ENCODE results near the gene GNL3.
A peak's percentile ranks its signal among the peaks of the same experiment; 100 is the strongest.
"Not testable (repeated sequence)": the region's sequence is repeated elsewhere in the genome, so short reads cannot be mapped to it uniquely, and the experiment has no call there.

Gene GNL3

GRCh38 chr3:52685709-52686691 is at the start of gene GNL3, which contains the start of gene PBRM1:
TSS of gene GNL3 (plus strand) at chr3:52686032. CDS start at chr3:52686093, 61 bp downstream.
TSS of gene PBRM1 (minus strand) at chr3:52685913.
- DNase-seq, result peak; percentile 93

- DNase-seq, result no peak
These were observed 49.2 kb upstream of the GNL3 start for GRCh38 chr3:52636673-52637072.

- no peak for DNase-seq
These were observed 40.3 kb upstream of the GNL3 start for GRCh38 chr3:52645549-52645948.

- no peak for DNase-seq
These were observed 36.2 kb upstream of the GNL3 start for GRCh38 chr3:52649461-52650210.

DNA sequence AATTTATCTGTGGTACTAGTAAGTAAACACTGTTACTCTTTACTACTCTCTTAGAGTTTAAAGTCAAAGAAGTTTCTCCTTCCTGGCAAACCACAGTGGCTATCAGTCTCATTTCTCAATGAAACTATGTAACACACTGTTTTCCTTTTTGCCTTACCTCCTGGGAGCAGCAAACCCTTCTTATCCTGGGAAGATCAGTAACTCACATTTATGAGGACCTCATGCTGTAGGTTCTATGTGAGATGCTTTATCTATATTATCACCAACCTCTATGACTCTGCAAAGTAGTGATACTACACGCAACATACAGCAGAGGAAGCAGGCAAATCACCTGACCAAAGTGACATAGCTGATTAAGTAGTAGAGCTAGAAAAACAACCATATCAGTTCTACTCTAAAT is 35.4 kb upstream of the GNL3 start:
- no peak for DNase-seq

GRCh38 chr3:52651592-52651991 is 34.2 kb upstream of the GNL3 start:
- no peak for DNase-seq

DNA sequence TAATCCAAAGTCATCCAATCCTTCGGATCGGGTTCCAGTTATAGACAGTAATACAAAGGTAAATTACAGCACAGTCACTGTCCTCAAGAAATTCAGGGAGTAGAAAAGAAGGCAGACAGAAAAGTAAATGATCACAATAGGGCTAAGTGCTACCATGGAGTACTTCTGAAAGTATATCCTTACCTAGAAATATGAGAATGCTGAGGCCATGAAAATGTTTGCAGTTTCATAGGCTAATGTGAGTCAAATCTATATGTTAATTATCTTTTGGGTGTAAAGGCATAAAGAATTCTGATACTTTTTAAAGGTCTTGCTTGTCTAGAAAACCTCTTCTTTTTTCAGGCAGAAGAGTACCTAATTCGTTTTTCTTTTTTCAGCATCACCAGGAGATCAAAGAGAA is 29.9 kb upstream of the GNL3 start:
- no peak for DNase-seq

DNA sequence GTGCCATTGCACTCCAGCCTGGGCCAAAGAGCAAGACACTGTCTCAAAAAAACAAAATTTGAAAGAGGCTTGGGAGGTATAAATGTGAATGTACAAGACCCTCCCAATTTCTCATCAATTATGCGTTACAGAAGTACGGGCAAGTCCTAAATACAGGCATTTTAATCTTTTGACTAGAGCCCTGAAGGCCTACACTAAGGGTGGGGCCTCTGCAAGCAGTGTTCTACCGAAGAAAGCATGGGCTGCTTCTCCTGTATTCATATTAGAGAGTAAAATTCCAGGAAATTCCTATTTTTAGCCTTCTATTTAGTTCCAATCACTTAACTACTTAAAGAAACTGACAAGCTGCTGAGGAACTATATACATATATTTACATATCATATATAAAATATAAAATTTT is 25.8 kb upstream of the GNL3 start:
- DNase-seq, result no peak

DNA sequence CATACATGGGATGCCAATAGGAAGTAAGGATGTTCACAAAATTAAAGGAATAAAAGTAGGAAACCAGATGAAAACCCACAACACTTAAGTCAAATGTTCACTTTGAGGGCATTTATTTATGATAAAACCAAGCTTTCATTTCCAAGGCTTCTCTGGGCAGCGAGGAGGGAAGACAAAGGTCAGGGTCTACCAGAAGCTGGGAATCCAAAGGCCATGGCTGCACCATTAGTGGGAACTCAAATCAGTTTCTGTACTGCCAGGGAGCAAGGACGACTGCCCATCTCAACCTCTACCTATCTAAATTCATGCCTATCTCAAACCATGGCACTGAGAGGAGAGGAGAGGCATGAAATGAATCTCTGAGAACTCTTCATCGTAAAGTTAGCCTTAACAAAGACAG is 22.7 kb upstream of the GNL3 start:
- no peak for DNase-seq

DNA sequence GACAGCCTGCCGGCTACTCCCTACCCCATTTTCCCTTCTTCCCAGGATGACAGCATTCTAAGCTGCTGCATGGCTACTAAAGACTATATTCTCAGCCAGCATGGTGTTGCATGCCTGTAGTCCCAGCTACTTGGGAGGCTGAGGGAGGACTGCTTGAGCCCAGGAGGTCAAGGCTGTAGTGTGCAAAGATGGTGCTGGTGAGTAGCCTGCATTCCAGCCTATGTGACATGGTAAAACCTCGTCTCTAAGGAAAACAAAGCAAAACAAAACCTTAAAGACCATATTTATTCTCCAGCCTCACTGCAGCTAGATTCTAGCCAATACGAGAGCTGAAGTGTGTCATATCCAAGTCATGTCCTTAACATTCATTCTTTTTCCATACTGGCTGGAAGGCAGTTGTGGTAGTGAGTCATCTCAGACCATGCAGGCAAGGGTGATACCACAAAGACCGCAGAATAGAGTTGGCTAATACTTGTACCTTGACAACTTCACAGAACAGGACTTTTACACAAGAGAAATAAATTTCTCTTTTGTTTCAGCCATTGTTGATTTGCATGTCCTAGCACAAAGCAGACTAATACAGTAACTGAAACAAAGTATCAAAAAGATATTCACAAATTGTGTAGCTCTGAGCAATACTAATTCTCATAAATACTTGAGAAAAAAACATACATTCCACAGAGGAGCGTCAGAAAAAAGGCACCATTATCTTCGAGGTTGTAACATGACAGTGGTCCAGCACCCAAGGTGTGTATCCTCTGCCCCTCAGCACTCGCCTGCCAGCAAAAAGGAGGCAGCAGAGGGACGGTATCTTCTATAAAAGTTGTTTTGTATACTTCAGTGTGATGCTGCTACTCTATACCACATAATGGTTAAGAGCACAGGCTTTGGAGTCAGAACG is 15.0 kb upstream of the GNL3 start:
- peak; percentile 42 for DNase-seq

- no peak for DNase-seq
These were observed 14.2 kb upstream of the GNL3 start for GRCh38 chr3:52671676-52672075.

DNA sequence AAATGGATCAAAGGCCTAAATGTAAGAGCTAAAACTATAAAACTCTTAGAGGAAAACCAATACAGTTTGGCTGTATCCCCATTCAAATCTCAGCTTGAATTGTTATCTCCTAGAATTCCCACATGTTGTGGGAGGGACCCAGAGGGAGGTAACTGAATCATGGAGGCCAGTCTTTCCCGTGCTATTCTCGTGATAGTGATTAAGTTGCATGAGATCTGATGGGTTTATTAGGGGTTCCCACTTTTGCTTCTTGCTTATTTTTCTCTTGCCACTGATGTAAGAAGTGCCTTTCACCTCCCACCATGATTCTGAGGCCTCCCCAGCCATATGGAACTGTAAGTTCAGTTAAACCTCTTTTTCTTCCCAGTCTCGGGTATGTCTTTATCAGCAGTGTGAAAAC is 9.6 kb upstream of the GNL3 start:
- DNase-seq, result not testable (repeated sequence)

DNA sequence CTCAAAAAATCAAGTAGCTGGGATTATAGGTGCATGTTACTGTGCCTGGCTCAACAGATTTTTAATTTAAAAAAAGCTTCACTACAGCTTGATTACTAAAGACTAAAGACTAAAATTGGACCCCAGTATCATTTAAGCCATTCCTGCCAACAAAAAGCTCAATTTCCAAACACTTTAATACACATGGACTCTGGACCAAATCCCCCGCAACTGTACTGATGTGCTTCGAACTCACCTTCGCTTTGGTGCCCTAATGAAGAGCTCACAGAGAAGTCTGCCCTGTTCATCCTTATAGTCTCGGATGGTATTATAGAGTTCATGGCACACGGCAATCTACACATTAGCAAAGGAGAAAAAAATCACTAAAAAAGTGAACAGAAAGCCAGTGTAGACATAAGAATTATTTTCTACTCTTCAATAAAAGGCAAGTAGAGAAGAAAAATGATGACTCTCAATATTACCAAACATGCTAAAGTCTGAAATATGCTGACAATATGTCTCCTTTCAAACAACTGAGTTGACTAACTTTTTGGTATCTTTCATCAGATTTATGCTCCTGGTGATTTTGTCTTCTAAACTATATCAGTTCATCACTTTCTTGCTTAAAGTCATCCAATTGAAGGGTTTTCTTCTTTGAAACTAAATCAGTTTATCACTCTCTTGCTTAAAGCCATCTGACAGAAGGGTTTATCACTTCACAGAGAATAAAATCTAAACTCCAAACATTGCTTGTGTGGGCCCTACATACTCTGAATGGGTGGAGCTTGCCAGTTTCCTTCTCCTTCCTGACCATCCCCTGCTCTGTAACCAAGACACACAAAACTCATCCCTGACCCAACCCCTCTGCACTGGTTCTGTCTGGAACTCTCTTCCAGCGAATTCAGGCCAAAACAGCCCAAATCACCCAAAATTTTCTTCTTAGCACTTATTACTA is 7.3 kb upstream of the GNL3 start:
- no peak for DNase-seq

- no peak for DNase-seq
These were observed 6.7 kb upstream of the GNL3 start for GRCh38 chr3:52679199-52679538.

DNA sequence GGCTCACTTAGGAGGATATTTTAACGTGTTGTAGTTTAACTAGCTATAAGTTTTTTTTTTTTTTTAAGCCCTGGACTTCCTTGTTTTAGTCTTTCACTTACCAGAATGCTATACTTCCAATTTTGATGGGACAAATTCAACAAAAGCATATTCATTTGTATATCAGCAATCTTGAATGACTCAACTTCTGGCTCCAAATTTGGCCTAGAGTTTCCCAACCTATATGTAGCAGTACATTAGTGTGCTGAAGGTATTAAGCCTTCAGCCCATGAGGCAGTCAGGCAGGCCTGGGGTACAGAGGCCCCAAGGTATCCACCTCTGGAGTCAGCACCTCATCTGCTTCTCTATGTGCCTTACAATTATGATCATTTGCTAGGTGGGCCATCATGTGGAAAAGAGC is 6.0 kb upstream of the GNL3 start:
- DNase-seq, result no peak

GRCh38 chr3:52681596-52681995 is 4.2 kb upstream of the GNL3 start:
- no peak for DNase-seq

DNA sequence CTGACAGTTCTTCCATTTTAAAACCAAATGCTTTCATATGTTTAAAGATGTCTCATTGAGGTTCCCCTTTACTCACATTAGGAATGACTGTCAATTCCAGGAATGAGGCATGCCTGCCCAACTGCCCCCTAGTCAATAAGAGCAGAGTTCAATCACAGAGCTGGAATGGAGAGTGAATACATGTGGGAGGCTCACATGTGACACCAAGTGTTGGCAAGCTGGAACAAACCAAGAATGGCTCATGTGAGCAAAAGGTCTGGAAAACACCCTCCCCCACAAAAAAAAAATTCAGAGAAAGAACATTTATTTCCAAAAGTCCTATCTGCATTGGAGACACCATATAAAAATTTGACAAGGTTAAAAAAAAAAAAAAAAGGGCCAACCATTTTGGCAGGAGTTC is 3.8 kb upstream of the GNL3 start:
- DNase-seq, result peak; percentile 34

- DNase-seq, result no peak
These were observed 2.2 kb upstream of the GNL3 start for GRCh38 chr3:52683611-52684010.

- no peak for DNase-seq
These were observed 1.6 kb upstream of the GNL3 start for GRCh38 chr3:52684184-52684583.

- DNase-seq, result peak; percentile 79
These were observed 535 bp upstream of the GNL3 start for GRCh38 chr3:52685285-52685708.

DNA sequence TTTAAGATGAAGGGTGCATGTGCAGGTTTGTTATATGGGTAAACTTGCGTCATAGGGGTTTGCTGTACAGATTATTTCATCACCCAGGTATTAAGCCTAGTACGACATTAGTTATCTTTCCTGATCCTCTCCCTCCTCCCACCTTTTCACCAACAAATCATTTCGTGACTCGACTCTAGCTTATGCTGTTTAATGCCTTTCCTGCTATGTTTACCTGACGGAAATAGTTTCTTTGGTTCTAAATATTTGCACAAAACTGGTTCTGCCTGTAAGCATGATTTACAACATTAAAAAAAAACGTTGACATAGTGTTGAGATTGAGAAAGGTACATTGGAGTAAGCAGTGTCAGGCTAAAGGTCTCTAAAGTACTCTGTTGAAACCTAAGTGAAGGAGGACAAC is 2.4 kb downstream of the GNL3 start:
- no peak for DNase-seq

DNA sequence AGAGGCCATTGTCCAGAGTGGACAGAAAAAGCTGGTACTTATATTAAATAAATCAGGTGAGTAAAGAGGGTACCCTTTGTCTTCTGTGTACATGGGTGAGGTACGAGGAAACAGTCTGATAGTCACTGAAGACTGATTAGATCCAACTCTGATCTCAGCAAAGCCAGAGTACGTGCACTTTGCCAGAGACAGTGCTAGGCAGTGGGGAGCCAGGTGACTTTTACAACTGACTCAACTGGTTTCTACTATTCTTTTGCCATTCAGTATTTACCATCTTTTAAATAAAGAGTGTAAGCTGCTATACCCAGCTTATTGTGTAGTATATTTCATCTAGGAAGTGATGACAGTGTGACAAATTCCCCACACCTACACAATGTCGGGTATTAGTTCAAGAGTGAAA is 3.3 kb downstream of the GNL3 start:
- no peak for DNase-seq

All from stimulated activated naive CD4-positive, alpha-beta T cell treated with Interleukin-2 at 50 U/mL for 16 hours (primary cell).